ENCODE results near the gene KDM4C.

KDM4C gene

DNA sequence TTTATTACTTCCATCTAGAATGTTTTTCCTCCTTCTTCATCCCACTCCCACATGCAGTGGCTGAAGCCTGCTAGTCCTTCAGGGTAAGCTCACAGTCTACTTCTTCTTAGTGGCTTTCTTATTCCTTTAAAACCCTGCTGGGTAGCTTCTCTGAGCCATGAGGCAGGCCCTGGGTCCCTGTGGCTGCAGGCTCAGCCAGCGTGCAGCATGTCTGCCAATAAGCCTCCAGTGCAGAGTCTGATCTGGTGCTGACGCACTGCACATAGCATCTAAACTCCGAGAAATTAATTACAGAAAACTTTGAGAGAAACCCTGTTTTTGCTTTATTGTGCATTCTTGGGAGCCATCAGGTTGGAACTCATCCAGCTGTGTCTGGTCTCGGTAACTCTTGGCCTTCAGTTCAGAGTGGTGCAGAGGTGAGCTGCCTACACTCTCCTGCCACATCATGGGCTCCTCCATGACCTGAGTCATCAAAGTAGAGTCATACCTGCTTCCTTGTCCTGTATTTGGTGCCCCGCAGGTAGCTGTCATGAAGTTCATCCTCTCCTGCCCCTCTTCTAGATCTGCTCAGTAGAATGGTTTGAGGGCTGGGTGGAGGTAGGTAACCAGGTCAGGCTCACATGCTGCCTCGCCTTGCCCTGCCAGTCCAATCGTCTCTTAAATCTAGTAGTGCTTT lies 339.4 kb downstream of the KDM4C start:
- DNase-seq (ENCODE audit: low read depth in 2 of 2): no peak

DNA sequence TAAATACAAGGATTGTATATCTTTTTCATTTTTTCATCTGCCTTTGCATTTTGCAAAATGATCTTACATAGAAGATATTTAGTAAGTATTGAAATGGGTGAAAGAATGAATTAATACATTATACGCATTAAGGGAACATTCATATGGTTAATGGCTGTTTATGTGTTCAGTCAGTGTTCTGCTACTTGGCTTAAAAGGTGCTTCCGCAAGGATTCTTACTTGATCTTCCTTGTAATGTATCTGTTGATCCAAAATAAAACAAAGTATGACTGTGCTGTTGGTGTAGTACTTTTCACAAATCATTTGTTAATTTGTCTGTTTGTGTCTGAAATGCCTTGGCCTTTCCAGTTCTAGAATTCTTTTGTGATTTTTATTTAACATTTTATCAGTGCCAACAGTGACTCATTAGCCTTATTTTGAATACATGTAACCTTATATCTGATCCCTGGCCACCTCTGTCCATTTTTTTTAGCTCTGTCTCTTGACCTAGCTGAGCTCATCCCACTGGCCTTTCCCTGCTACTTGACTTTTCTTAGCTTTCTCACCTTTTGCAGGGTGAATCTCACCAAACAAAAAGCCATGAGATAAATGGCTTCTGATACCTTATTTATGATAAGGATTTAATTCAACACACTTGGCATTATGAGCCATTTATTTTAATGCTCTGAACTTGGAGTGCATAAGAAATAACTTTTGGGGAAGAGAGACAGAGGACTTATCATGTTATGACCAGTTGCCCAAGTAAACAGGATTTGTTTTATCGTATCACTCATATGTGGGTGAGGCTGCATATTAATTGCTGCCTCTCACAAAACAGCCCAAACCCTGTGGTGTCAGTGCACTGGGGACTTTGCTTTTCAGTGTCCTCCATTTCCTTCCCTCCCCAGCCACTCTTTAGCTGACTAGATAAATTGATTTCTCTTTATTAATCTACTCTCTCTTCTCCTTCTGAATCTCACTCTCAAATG lies 340.3 kb downstream of the KDM4C start:
- DNase-seq (ENCODE audit: low read depth in 2 of 2): no peak

GRCh38 chr9:7103367-7103766 lies 345.6 kb downstream of the KDM4C start:
- no peak for DNase-seq (ENCODE audit: low read depth in 2 of 2)

- no peak for DNase-seq (ENCODE audit: low read depth in 2 of 2)
These were observed 346.0 kb downstream of the KDM4C start for GRCh38 chr9:7103771-7104170.

DNA sequence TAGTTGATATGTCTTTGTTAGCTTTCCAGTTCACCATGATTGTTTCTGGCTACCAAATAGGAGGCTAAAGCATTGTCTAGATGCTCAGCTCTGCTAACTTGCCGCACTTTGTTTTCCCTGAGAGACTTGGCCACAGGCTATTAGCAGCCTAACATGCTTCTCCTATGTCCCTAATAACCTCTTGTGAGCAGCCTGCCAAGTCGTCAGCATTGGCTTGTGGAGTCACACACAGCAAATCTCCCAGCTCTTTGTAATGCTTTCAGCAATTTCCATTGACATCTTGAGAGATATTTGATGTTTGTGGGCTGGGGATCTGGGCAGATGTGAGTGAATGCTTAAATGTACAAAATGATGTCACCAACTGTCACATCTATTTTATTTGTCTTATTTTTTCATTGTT lies 346.9 kb downstream of the KDM4C start:
- DNase-seq (ENCODE audit: low read depth in 2 of 2): no peak

DNA sequence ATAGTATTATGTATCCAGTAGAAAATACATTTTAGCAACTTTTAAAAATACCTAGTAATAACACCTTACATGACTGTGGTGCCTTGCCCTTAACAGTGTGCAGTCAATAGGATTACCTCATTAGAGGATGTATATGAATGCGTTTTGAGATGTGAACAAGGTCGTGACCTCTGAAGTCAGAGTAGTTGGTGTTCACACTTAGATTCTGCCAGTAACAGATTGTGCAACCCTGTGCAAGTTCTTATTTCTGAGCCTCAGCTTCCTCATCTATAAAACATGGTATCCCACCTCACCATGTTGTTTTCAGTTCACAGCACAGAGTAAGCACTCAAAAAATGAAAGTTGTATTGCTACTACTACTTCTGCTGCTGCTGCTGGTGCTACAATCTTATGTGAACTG lies 347.3 kb downstream of the KDM4C start:
- no peak for DNase-seq (ENCODE audit: low read depth in 2 of 2)

GRCh38 chr9:7108936-7109335 lies 351.2 kb downstream of the KDM4C start:
- no peak for DNase-seq (ENCODE audit: low read depth in 2 of 2)

GRCh38 chr9:7111413-7111812 lies 353.6 kb downstream of the KDM4C start:
- no peak for DNase-seq (ENCODE audit: low read depth in 2 of 2)

GRCh38 chr9:7115606-7116005 lies 357.8 kb downstream of the KDM4C start:
- DNase-seq (ENCODE audit: low read depth in 2 of 2): no peak

- no peak for DNase-seq (ENCODE audit: low read depth in 2 of 2)
These were observed 360.1 kb downstream of the KDM4C start for GRCh38 chr9:7117676-7118561.

GRCh38 chr9:7118633-7119032 lies 360.9 kb downstream of the KDM4C start:
- no peak for DNase-seq (ENCODE audit: low read depth in 2 of 2)

DNA sequence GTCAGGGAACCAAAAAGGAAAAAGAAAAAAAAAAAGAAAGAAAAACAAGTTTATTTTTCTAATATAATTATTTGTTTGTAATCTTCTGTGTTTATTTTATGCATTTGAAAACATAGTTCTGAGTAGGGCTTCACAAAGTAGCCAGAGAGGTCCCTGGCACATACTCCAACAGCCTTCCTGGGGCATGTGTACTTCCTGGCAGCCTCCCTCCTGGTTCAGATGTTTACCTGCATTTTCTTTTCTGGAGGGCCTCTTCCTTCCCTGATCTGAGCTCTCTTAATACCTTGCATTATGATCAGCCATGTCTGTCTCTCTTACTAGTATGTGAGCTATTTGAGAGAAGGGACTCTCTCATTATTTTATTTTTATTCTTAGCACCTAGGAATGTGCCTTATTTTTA lies 361.8 kb downstream of the KDM4C start:
- DNase-seq (ENCODE audit: low read depth in 2 of 2): no peak

- no peak for DNase-seq (ENCODE audit: low read depth in 2 of 2)
These were observed 363.3 kb downstream of the KDM4C start for GRCh38 chr9:7121055-7121454.

GRCh38 chr9:7121664-7122063 lies 363.9 kb downstream of the KDM4C start:
- DNase-seq (ENCODE audit: low read depth in 2 of 2): no peak

GRCh38 chr9:7123743-7124142 lies 366.0 kb downstream of the KDM4C start:
- DNase-seq (ENCODE audit: low read depth in 2 of 2): no peak

DNA sequence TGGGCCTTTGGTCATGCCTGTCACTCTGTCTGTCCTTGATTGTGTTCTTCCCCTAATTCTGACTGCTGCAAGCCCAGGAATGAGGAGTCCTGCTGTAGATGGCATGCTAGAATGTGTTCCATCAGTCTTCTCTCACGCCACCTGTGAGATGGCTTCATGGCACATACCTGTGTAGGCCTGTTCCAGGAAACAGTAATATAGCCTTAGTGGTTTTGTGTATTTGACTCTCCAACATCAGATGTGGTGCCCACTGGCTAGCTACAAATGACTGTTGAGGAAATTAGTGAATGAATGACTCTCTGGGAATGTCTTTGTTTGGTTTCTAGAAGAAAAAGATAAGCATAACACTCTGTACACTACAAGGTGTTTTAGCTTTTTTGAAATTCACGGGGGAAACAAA lies 367.5 kb downstream of the KDM4C start:
- DNase-seq (ENCODE audit: low read depth in 2 of 2): no peak

DNA sequence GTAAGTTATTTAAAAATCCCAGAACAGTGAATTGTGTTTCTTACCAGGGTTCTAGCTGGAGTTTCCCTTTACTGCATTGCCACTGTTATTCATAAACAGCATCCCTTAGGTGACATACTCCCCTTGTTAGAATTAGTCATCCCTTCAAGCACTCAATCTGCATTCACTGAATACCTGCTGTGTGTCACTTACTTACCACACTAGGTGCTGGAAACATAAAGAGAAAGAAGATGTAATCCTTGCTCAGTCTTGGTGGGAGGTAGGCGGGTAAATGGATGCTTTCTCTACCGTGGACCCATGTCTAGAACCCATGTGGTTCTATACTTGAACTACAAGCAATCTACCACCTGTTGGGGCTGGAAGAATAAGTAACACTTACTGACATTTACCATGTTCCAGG lies 371.6 kb downstream of the KDM4C start:
- no peak for DNase-seq (ENCODE audit: low read depth in 2 of 2)

GRCh38 chr9:7130266-7130820 lies 372.6 kb downstream of the KDM4C start:
- no peak for DNase-seq (ENCODE audit: low read depth in 2 of 2)

DNA sequence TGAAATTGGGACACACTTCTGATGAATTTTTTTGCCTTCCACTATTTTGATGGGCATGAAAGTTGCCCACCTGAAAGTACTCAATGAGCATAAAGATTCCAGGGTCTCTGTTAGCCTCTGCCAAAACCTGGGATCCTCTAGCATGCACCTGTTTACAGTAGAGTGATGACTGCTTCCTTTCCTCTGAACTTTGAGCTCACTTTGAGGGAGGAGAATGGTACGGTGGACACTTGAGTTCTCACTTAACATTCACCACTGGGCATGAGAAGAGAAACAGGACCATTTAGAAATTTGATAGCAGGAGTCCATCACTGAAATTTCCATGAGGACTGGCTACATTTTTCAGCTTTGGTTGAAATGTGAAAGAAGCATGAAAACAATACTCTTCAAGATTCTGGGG lies 374.8 kb downstream of the KDM4C start:
- no peak for DNase-seq (ENCODE audit: low read depth in 2 of 2)

- no peak for DNase-seq (ENCODE audit: low read depth in 2 of 2)
These were observed 378.0 kb downstream of the KDM4C start for GRCh38 chr9:7135735-7136134.

DNA sequence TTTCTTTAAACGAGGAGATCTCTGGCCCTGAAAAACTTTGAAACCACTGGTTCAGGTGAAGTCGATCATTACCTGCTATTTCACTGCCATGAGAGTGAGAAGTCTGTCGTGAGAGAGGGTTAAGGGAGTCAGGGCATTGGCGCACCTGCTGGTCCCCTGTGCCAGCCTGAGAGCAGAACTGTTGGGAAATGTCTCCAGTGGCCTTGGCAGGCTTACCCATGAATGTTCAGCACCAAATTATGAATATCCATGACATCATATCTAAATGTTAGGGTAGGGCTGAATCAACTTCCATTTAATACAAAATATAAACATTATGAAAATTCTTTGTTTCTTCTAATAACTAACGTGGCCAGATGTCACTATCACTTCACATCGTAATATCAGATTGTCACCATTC lies 379.3 kb downstream of the KDM4C start:
- DNase-seq (ENCODE audit: low read depth in 2 of 2): no peak

DNA sequence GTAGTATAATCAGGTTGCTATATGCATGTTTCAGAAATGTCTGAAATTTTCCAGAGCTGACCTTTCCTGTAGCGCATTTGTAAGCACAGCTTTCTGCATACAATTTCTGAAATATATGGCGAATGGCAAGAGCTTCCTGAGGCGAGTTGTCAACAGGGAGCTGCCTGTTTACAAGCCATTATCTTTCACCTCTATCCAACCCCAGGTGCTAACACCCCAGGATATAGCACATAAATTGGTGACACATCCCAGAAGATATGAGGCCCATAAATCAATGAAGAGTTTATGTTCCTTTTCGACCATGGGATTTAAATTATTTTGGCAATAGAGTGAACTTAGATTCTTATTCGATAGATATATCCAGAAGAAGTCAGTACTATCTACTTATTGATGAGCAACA lies 379.8 kb downstream of the KDM4C start:
- no peak for DNase-seq (ENCODE audit: low read depth in 2 of 2)

Measured in stimulated activated CD4-positive, alpha-beta T cell treated with anti-CD3 and anti-CD28 coated beads, Interleukin-4, amount 100 ng/mL, for 48 hours (primary cell).